ENCODE measurements around the gene OR10A3. TPM values are rescaled to one million over a fixed set of nuclear protein-coding genes. Genes with fewer than 3 reads are reported as not detected.
A peak's percentile ranks its signal among the peaks of the same experiment; 100 is the strongest.
"Not testable (repeated sequence)": the region's sequence is repeated elsewhere in the genome, so short reads cannot be mapped to it uniquely, and the experiment has no call there.

Gene OR10A3, protein sequence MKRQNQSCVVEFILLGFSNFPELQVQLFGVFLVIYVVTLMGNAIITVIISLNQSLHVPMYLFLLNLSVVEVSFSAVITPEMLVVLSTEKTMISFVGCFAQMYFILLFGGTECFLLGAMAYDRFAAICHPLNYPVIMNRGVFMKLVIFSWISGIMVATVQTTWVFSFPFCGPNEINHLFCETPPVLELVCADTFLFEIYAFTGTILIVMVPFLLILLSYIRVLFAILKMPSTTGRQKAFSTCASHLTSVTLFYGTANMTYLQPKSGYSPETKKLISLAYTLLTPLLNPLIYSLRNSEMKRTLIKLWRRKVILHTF
- under 1 TPM in 1 of 2 donors, not detected in 1; 0.25 TPM for total RNA-seq
- not detected for polyA plus RNA-seq (ENCODE audit: insufficient read depth, low read depth, low replicate concordance)
- long read RNA-seq, donor 1, result 0 reads
- long read RNA-seq, donor 2, result 0 reads

DNA sequence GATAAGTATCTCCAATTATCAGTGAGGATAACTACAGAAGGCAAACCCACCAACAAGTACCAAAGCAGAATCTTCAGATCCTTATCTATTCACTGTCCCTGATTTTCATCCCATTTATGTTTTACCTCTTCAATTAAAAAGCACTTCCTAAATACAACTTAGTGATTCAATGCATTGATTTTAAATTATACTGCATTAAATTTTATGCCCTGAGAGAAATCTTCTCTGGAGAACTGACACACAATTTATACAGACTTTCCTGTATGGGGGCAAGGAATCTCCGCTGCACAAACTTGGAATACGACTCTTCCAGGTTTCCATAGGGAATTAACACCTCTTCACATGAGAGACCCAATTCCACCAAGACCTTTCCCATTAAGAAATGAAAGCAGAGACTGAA is at the start of gene OR10A3:
OR10A3 (minus strand) TSS at position 101 of the 400 bp plus-strand sequence. CDS start 2,188 bp downstream, outside the sequence.
- no peak for TF ChIP-seq POLR2A (IDR thresholded peaks at IDR 0.05)
- TF ChIP-seq, protein P1, sequence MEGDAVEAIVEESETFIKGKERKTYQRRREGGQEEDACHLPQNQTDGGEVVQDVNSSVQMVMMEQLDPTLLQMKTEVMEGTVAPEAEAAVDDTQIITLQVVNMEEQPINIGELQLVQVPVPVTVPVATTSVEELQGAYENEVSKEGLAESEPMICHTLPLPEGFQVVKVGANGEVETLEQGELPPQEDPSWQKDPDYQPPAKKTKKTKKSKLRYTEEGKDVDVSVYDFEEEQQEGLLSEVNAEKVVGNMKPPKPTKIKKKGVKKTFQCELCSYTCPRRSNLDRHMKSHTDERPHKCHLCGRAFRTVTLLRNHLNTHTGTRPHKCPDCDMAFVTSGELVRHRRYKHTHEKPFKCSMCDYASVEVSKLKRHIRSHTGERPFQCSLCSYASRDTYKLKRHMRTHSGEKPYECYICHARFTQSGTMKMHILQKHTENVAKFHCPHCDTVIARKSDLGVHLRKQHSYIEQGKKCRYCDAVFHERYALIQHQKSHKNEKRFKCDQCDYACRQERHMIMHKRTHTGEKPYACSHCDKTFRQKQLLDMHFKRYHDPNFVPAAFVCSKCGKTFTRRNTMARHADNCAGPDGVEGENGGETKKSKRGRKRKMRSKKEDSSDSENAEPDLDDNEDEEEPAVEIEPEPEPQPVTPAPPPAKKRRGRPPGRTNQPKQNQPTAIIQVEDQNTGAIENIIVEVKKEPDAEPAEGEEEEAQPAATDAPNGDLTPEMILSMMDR (IDR thresholded peaks at IDR 0.05), result no peak
- DNase-seq, result no peak
- WGBS, 2 donors, result 92% methylated on average over 2 of the region's 2 CpGs
- Histone ChIP-seq H3K27me3 (no peaks in the 10 kb centered on the region), H3K36me3 (ENCODE audit: low read depth, missing control alignments) (no peaks in the 10 kb centered on the region), H3K4me3 (no peak within 1 kb of the TSS), H3K4me1 (no peaks in the 10 kb centered on the region), H3K9me3 (no peaks in the 10 kb centered on the region), H3K27ac (no peak within 1 kb of the TSS)
- intact Hi-C loops (cut with DNase I; ENCODE audit: low total_unique reads), result no loop called here

DNA sequence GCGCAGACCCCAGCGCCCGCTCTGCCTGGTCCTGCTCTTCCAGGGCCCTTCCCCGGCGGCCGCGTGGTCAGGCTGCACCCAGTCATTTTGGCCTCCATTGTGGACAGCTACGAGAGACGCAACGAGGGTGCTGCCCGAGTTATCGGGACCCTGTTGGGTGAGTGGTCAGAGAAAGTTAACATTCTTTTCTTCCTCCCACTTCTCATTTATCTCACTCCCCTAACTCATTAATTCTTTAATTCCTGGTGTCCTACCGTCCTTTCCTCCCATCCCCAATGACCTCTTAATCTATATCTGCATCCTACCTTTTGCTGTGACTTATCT is 46.0 kb upstream of the OR10A3 start:
- 1% methylated on average over 11 to 13 of the region's 13 CpGs for WGBS, 2 donors
- intact Hi-C loops (cut with DNase I; ENCODE audit: low total_unique reads), result loop anchor here (5.0 kb wide), 1 partner anchor 90 kb away; no protein-coding TSS in a partner anchor
- H3K4me1 ChIP-seq, result peaks cover 20% of the 10 kb centered on the region

DNA sequence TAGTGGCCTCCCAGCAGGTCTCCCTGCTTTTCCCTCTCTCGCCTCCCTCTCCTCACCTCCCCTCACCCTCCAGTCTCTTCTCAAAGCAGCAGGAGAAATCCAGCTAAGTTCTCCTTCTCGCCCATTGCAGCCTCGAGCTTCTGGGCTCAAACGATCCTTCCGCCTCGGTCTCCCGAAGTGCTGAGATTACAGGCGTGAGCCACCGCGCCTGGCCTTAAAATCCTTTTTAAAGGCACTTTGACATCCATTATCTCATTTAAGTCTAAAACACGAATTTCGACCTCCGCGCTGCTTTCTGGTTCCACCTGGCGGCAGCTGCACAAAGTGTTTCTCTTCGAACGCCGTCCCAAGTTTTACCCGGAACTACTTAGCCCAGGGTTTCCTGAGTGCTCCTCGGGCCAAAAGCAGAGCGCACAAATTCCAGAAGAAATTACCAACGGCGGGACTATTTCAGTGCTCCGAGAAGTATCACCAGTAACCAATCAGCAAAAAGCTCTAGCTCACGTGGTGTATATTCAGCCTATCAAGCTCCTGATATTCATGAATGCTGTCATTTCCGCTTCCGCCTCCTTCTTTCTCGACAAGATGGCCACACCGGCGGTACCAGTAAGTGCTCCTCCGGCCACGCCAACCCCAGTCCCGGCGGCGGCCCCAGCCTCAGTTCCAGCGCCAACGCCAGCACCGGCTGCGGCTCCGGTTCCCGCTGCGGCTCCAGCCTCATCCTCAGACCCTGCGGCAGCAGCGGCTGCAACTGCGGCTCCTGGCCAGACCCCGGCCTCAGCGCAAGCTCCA is 45.5 kb upstream of the OR10A3 start, which contains the start of gene EIF3F:
EIF3F (plus strand) TSS at position 570 of the 792 bp plus-strand sequence; CDS start at position 586, 16 bp downstream.
- DNase-seq, result peak; percentile 99
- intact Hi-C loops (cut with DNase I; ENCODE audit: low total_unique reads), result loop anchor here (5.0 kb wide), 1 partner anchor 90 kb away; no protein-coding TSS in a partner anchor
- no peak for TF ChIP-seq POLR2A (IDR thresholded peaks at IDR 0.05)
- TF ChIP-seq, protein P1 (IDR thresholded peaks at IDR 0.05), result peak; percentile 88 to 97 (median 91)
- Histone ChIP-seq H3K9me3 (no peaks in the 10 kb centered on the region), H3K27ac (peak within 1 kb of the TSS; percentile 75 to 79), H3K4me1 (peaks cover 20% of the 10 kb centered on the region), H3K4me3 (peak within 1 kb of the TSS; percentile 80 to 89), H3K27me3 (no peaks in the 10 kb centered on the region), H3K36me3 (ENCODE audit: low read depth, missing control alignments) (no peaks in the 10 kb centered on the region)
- 1% methylated on average over 36 to 47 of the region's 47 CpGs for WGBS, 2 donors

More for the DNA sequence above, 46.0 kb upstream of the OR10A3 start:
- DNase-seq; H3K27me3 ChIP-seq; H3K9me3 ChIP-seq; H3K36me3 ChIP-seq (ENCODE audit: low read depth, missing control alignments): not testable (repeated sequence)
- Histone ChIP-seq H3K27ac (peak overlapping the region; percentile 72 to 75), H3K4me3 (peak overlapping the region; percentile 80 to 89)

DNA sequence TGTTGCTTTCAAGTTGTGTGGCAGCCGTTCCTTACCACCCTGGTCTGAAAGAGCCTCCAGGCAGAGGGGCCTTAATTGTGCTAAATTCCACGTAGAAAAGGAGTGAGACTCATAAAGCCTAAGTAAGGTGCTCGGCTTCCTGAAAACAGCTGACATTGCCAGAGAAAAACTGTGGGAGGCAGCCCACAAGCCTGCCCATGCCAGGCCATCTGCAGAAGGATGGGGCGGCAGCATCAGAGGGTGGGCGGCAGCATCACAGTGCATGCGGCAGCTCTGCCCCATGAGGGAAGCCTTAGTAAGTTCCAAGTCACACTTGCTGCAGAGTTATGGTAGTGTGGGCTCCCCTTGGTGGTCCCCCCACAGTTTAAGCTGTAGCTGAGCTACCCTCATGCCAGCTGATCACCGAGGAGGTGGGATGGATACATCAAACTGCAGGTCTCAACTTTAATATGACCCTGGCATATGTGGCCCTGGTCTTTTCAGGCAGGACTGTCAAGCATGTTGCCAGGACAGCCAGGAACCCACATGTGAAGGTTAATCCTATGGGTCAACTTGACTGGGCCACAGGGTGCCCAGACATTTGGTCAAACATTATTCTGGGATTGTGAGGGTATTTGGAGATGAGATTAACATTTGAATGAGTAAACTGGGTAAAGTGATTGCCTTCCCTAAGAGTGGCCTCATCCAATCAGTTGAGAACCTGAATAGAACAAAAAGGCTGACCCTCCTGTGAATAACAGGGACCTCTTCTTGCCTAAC is 42.5 kb upstream of the OR10A3 start:
- no peaks in the 10 kb centered on the region for H3K9me3 ChIP-seq
- H3K27me3 ChIP-seq, result no peaks in the 10 kb centered on the region
- no peak overlapping the region for H3K27ac ChIP-seq
- intact Hi-C loops (cut with DNase I; ENCODE audit: low total_unique reads), result no loop called here
- no peak overlapping the region for H3K4me3 ChIP-seq
- 66 to 77% methylated on average over 4 to 7 of the region's 7 CpGs for WGBS, 2 donors
- peaks cover 10% of the 10 kb centered on the region for H3K4me1 ChIP-seq
- no peaks in the 10 kb centered on the region for H3K36me3 ChIP-seq (ENCODE audit: low read depth, missing control alignments)
- TF ChIP-seq POLR2A (IDR thresholded peaks at IDR 0.05), result no peak
- TF ChIP-seq, protein P1 (IDR thresholded peaks at IDR 0.05), result no peak
- no peak for DNase-seq
